ENCODE results near the gene PTPRM.

PTPRM gene

GRCh38 chr18:8215741-8216140 is 648.6 kb downstream of the PTPRM start:
- no peak for DNase-seq

GRCh38 chr18:8217051-8217564 is 650.0 kb downstream of the PTPRM start:
- DNase-seq: no peak

- DNase-seq: no peak
Observed at GRCh38 chr18:8218197-8218596, 651.1 kb downstream of the PTPRM start.

- DNase-seq: no peak
Observed at GRCh38 chr18:8221452-8221851, 654.3 kb downstream of the PTPRM start.

- no peak for DNase-seq
Observed at GRCh38 chr18:8224576-8224975, 657.5 kb downstream of the PTPRM start.

- DNase-seq: no peak
Observed at GRCh38 chr18:8229040-8229439, 661.9 kb downstream of the PTPRM start.

- no peak for DNase-seq
Observed at GRCh38 chr18:8229787-8230186, 662.7 kb downstream of the PTPRM start.

GRCh38 chr18:8231316-8231715 is 664.2 kb downstream of the PTPRM start:
- no peak for DNase-seq

GRCh38 chr18:8232791-8233190 is 665.7 kb downstream of the PTPRM start:
- no peak for DNase-seq

GRCh38 chr18:8235894-8236293 is 668.8 kb downstream of the PTPRM start:
- DNase-seq: no peak

- no peak for DNase-seq
Observed at GRCh38 chr18:8238507-8238906, 671.4 kb downstream of the PTPRM start.

GRCh38 chr18:8241731-8242130 is 674.6 kb downstream of the PTPRM start:
- no peak for DNase-seq

GRCh38 chr18:8242151-8242696 is 675.1 kb downstream of the PTPRM start:
- no peak for DNase-seq

- DNase-seq: no peak
Observed at GRCh38 chr18:8247700-8248099, 680.6 kb downstream of the PTPRM start.

- DNase-seq: no peak
Observed at GRCh38 chr18:8248576-8248975, 681.5 kb downstream of the PTPRM start.

- no peak for DNase-seq
Observed at GRCh38 chr18:8249811-8250210, 682.7 kb downstream of the PTPRM start.

GRCh38 chr18:8252371-8252770 is 685.3 kb downstream of the PTPRM start:
- DNase-seq: no peak

- DNase-seq: no peak
Observed at GRCh38 chr18:8253944-8254343, 686.8 kb downstream of the PTPRM start.

- no peak for DNase-seq
Observed at GRCh38 chr18:8254654-8255053, 687.5 kb downstream of the PTPRM start.

GRCh38 chr18:8257851-8258434 is 690.8 kb downstream of the PTPRM start:
- DNase-seq: no peak

- no peak for DNase-seq
Observed at GRCh38 chr18:8260319-8260718, 693.2 kb downstream of the PTPRM start.

- DNase-seq: no peak
Observed at GRCh38 chr18:8260827-8261226, 693.7 kb downstream of the PTPRM start.

GRCh38 chr18:8261651-8262091 is 694.6 kb downstream of the PTPRM start:
- no peak for DNase-seq

GRCh38 chr18:8262221-8262620 is 695.1 kb downstream of the PTPRM start:
- DNase-seq: no peak

GRCh38 chr18:8264116-8264515 is 697.0 kb downstream of the PTPRM start:
- no peak for DNase-seq
